ENCODE data around the gene ARHGEF28. TPM values are rescaled to one million over a fixed set of nuclear protein-coding genes. Genes with fewer than 3 reads are reported as not detected.

The ARHGEF28 gene
- total and polyA plus RNA-seq, 2 of the 13 experiments (the other 11 are each of a cell fraction or from before 2014, with no cell fraction given): 17.4 to 34.1 TPM

- TF ChIP-seq ZNF550 (CRISPR knock-in tag; IDR thresholded peaks at IDR 0.05; ENCODE audit: borderline replicate concordance) (no peak), PRDM15 (CRISPR knock-in tag; IDR thresholded peaks at IDR 0.05) (no peak), GABPA (IDR thresholded peaks at IDR 0.05; ENCODE audit: low read depth, low read length) (no peak), GABPA (CRISPR knock-in tag; IDR thresholded peaks at IDR 0.05; ENCODE audit: low read depth) (no peak), ETS1 (CRISPR knock-in tag; IDR thresholded peaks at IDR 0.05) (no peak), ZBTB21 (CRISPR knock-in tag; IDR thresholded peaks at IDR 0.05) (no peak)
- no peak overlapping the region for H3K27ac ChIP-seq (ENCODE audit: extremely low read length, insufficient read depth, low read length)
- WGBS (ENCODE audit: low lambda C conversion rate): 55% methylated on average over 3 of the region's 3 CpGs
- H3K4me3 ChIP-seq (replicated peaks in 1 of 3; ENCODE audit: insufficient read depth in 1 of 3, low read depth in 2 of 3, low read length in 3 of 3): no peak overlapping the region
- no peak overlapping the region for H3K4me2 ChIP-seq (ENCODE audit: low read depth, low read length)
- FAIRE-seq: no peak
- ChIA-PET POLR2A (no interaction called here), CTCF (ENCODE audit: low intra/inter-chr PET ratio, low total read pairs) (no interaction called here)
- no peak for DNase-seq (ENCODE audit: low spot score)
- H2AFZ ChIP-seq (ENCODE audit: low read length): no peak overlapping the region
- H3K4me1 ChIP-seq (ENCODE audit: insufficient read depth, low read length): no peaks in the 10 kb centered on the region
- no peaks in the 10 kb centered on the region for H3K27me3 ChIP-seq (ENCODE audit: control insufficient read depth in 1 of 2, insufficient read depth in 2 of 2, low read length in 2 of 2)
- in situ Hi-C loops (cut with HindIII; ENCODE audit: extremely low pct_ligation_motif_present, low pct_unique_long_range_greater_than_20kb) (no loop called here), intact Hi-C loops (cut with micrococcal nuclease; ENCODE audit: unreplicated experiment) (no loop called here)
- no peaks in the 10 kb centered on the region for H3K79me2 ChIP-seq (ENCODE audit: insufficient read depth, low read length)
- H3K36me3 ChIP-seq (replicated peaks in 1 of 2; ENCODE audit: control insufficient read depth in 1 of 2, insufficient read depth in 2 of 2, low read length in 2 of 2): no peaks in the 10 kb centered on the region
- BruUV-seq (replicated peaks): no TSS peak
- no peak overlapping the region for H3K9ac ChIP-seq (ENCODE audit: insufficient read depth, low read depth, low read length)
- no peaks in the 10 kb centered on the region for H4K20me1 ChIP-seq (ENCODE audit: insufficient read depth, low read length)
- no peak; the same call in 2 of the 3 replicates for ATAC-seq
- H3K9me3 ChIP-seq (ENCODE audit: low read length): no peaks in the 10 kb centered on the region
Measured at GRCh38 chr5:73957397-73958001, 331.5 kb downstream of the ARHGEF28 start.
